ENCODE measurements around the gene RANBP1.

DNA sequence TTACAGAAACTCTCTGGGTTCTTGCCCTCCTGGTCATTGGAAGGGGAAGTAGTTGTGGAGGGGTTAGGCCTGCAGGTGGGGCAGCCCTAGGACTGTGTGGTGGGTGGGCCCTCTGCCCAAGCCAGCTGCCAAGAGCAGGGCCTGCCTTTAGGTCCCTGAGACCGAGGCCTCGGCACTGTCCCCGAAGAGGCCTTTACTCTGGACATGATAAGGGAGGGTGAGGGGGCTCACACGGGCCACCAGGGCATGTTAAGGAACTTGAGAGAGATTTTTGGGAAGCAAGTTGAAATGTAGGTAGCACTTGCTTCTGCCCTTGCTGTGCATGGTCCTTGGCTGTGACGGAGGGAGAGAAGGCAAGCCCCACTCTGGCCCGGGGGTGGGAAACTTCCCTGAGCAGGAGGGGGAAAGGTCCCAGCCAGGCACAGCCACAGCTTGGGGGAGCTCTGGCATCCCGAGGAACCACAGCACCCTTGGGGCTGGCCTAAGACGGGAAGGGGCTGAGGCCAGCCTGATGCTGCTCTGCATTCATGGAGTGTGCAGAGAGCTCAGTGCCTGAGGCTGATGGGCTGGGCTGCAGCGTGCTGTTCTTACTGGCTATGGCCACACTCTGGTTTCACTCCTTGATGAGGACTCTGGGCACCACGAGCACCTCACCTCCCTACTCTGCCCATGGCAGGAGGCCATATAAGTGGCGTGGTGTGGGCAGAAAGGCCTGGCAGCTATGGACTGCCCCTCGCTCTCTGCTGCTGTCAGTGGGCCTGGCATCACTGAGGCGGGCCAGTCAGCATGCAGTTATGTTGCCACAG, 7.8 kb upstream of the RANBP1 start:
- TF ChIP-seq EZH2 (IDR thresholded peaks at IDR 0.05; ENCODE audit: borderline replicate concordance, low read depth, low read length, severe bottlenecking) = no peak
- TF ChIP-seq CTCF (IDR thresholded peaks at IDR 0.05; ENCODE audit: borderline replicate concordance, extremely low read depth, low read length, poor library complexity, severe bottlenecking) = no peak
